ENCODE results near the gene NTRK2. TPM values are rescaled to one million over a fixed set of nuclear protein-coding genes. Genes with fewer than 3 reads are reported as not detected.

NTRK2 gene
- total and polyA plus RNA-seq, 2 experiments from 2014 or later, result 0.99 to 3.7 TPM

- Histone ChIP-seq H3K27ac (no peak overlapping the region), H3K79me2 (no peaks in the 10 kb centered on the region), H3K27me3 (no peaks in the 10 kb centered on the region), H3K4me2 (no peak overlapping the region), H3K4me3 (no peak overlapping the region), H3K9me2 (replicated peaks; ENCODE audit: insufficient read depth) (no peaks in the 10 kb centered on the region), H3K4me1 (ENCODE audit: insufficient read depth) (no peaks in the 10 kb centered on the region), H3K9me3 (ENCODE audit: low read depth) (no peaks in the 10 kb centered on the region), H2AFZ (no peak overlapping the region), H3K36me3 (replicated peaks; ENCODE audit: insufficient read depth, low read depth) (no peaks in the 10 kb centered on the region), H4K20me1 (ENCODE audit: insufficient read depth, poor library complexity, severe bottlenecking) (no peaks in the 10 kb centered on the region)
- WGBS (ENCODE audit: low lambda C conversion rate, missing lambda C conversion rate), result 86% methylated on average over 7 of the region's 7 CpGs
- DNase-seq (ENCODE audit: low spot score), result no peak
- TF ChIP-seq CTCF (IDR thresholded peaks at IDR 0.05; ENCODE audit: poor library complexity) (no peak), EZH2 (IDR thresholded peaks at IDR 0.05; ENCODE audit: borderline replicate concordance) (no peak), EZH2phosphoT487 (IDR thresholded peaks at IDR 0.05; ENCODE audit: low read depth, severe bottlenecking, unreplicated experiment) (no peak)
Observed at GRCh38 chr9:84991514-84991870, 322.0 kb downstream of the NTRK2 start.

DNA sequence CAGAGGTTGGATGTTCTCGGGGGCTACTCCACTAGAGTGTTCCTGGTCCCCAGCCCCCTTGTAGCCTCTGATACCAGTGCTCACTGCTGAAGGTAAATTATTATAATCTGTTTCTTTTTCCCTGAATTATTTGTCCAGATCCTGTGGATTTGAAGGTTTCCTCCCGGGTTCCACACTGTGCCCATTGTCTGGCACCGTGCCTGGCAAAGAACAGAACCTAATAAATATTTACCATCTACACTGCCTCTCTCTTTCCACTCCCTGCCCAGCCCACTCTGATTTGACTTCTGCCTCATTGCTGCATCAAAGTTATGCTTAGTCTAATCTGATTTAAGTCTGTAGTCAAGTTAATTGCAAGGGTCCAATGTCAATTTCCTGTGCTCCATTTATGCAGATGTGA lies 322.9 kb downstream of the NTRK2 start:
- no peaks in the 10 kb centered on the region for H3K36me3 ChIP-seq (replicated peaks; ENCODE audit: insufficient read depth, low read depth)
- no peak overlapping the region for H3K27ac ChIP-seq
- H3K9me2 ChIP-seq (replicated peaks; ENCODE audit: insufficient read depth), result no peaks in the 10 kb centered on the region
- H2AFZ ChIP-seq, result no peak overlapping the region
- H3K4me2 ChIP-seq, result no peak overlapping the region
- no peak for DNase-seq (ENCODE audit: low spot score)
- H3K4me1 ChIP-seq (ENCODE audit: insufficient read depth), result no peaks in the 10 kb centered on the region
- no peak overlapping the region for H3K4me3 ChIP-seq
- H3K9me3 ChIP-seq (ENCODE audit: low read depth), result no peaks in the 10 kb centered on the region
- H3K79me2 ChIP-seq, result no peaks in the 10 kb centered on the region
- no peaks in the 10 kb centered on the region for H3K27me3 ChIP-seq
- H4K20me1 ChIP-seq (ENCODE audit: insufficient read depth, poor library complexity, severe bottlenecking), result no peaks in the 10 kb centered on the region
- TF ChIP-seq CTCF (IDR thresholded peaks at IDR 0.05; ENCODE audit: poor library complexity) (no peak), EZH2 (IDR thresholded peaks at IDR 0.05; ENCODE audit: borderline replicate concordance) (no peak), EZH2phosphoT487 (IDR thresholded peaks at IDR 0.05; ENCODE audit: low read depth, severe bottlenecking, unreplicated experiment) (no peak)
- WGBS (ENCODE audit: low lambda C conversion rate, missing lambda C conversion rate), result 91% methylated on average over 3 of the region's 3 CpGs

GRCh38 chr9:84993105-84993504 lies 323.6 kb downstream of the NTRK2 start:
- Histone ChIP-seq H3K36me3 (replicated peaks; ENCODE audit: insufficient read depth, low read depth) (no peaks in the 10 kb centered on the region), H3K4me1 (ENCODE audit: insufficient read depth) (no peaks in the 10 kb centered on the region), H2AFZ (no peak overlapping the region), H3K4me2 (no peak overlapping the region), H3K27me3 (no peaks in the 10 kb centered on the region), H3K79me2 (no peaks in the 10 kb centered on the region), H3K9me2 (replicated peaks; ENCODE audit: insufficient read depth) (no peaks in the 10 kb centered on the region), H3K9me3 (ENCODE audit: low read depth) (no peaks in the 10 kb centered on the region), H3K4me3 (no peak overlapping the region), H3K27ac (no peak overlapping the region), H4K20me1 (ENCODE audit: insufficient read depth, poor library complexity, severe bottlenecking) (no peaks in the 10 kb centered on the region)
- DNase-seq (ENCODE audit: low spot score), result no peak
- TF ChIP-seq EZH2 (IDR thresholded peaks at IDR 0.05; ENCODE audit: borderline replicate concordance) (no peak), EZH2phosphoT487 (IDR thresholded peaks at IDR 0.05; ENCODE audit: low read depth, severe bottlenecking, unreplicated experiment) (no peak), CTCF (IDR thresholded peaks at IDR 0.05; ENCODE audit: poor library complexity) (no peak)
- WGBS (ENCODE audit: low lambda C conversion rate, missing lambda C conversion rate), result 52% methylated on average over 1 of the region's 1 CpG

DNA sequence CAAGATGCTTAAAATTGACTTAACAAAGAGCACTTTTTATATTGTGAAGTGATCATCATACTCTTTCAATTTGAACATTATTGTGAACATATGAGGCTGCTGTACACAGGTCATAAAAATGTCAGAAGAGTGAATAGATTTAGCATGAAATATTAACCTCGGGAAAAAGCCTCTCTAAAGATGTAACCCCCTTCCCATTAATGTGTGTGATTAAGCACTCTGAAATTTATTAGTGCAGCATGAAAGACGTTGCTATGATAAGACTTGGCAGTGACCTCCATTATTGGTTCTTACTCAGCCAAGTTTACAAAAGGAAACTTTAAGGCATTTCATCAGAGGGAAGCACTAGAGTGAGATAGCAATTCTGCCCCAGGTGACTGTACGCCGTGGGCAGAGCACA lies 326.5 kb downstream of the NTRK2 start:
- H3K36me3 ChIP-seq (replicated peaks; ENCODE audit: insufficient read depth, low read depth), result no peaks in the 10 kb centered on the region
- 48% methylated on average over 4 of the region's 4 CpGs for WGBS (ENCODE audit: low lambda C conversion rate, missing lambda C conversion rate)
- no peaks in the 10 kb centered on the region for H3K27me3 ChIP-seq
- H3K4me1 ChIP-seq (ENCODE audit: insufficient read depth), result no peaks in the 10 kb centered on the region
- no peaks in the 10 kb centered on the region for H3K9me3 ChIP-seq (ENCODE audit: low read depth)
- H3K79me2 ChIP-seq, result no peaks in the 10 kb centered on the region
- H3K9me2 ChIP-seq (replicated peaks; ENCODE audit: insufficient read depth), result no peaks in the 10 kb centered on the region
- H2AFZ ChIP-seq, result no peak overlapping the region
- H4K20me1 ChIP-seq (ENCODE audit: insufficient read depth, poor library complexity, severe bottlenecking), result no peaks in the 10 kb centered on the region
- no peak for TF ChIP-seq EZH2 (IDR thresholded peaks at IDR 0.05; ENCODE audit: borderline replicate concordance)
- TF ChIP-seq CTCF (IDR thresholded peaks at IDR 0.05; ENCODE audit: poor library complexity), result no peak
- TF ChIP-seq EZH2phosphoT487 (IDR thresholded peaks at IDR 0.05; ENCODE audit: low read depth, severe bottlenecking, unreplicated experiment), result no peak
- H3K4me3 ChIP-seq, result no peak overlapping the region
- no peak overlapping the region for H3K4me2 ChIP-seq
- no peak overlapping the region for H3K27ac ChIP-seq
- DNase-seq (ENCODE audit: low spot score), result peak; percentile 4

Measured in hepatocyte (in vitro differentiated cells).